Smooth muscle cell (in vitro differentiated cells): ENCODE results near the gene KRTAP4-8. TPM values are rescaled to one million over a fixed set of nuclear protein-coding genes. Genes with fewer than 3 reads are reported as not detected.
"Not testable (repeated sequence)": the region's sequence is repeated elsewhere in the genome, so short reads cannot be mapped to it uniquely, and the experiment has no call there.

Source experiments
- DNase-seq: peaks from one replicate; lab custom pipeline; 2025; ENCODE audit not compliant: unreplicated experiment; lab: John Stamatoyannopoulos, UW
- H2AFZ ChIP-seq: fragments of 200-600 bp; sonication (generic); 2 replicates; pipeline ENCODE4 v1.6.0; 2016; ENCODE audit warnings: antibody characterized with exemption, low read depth, mild to moderate bottlenecking
- H3F3A ChIP-seq: fragments of 200-600 bp; sonication (generic); 2 replicates; pipeline ENCODE4 v1.6.0; 2017; ENCODE audit warnings: antibody characterized with exemption, low read depth
- H3K27ac ChIP-seq: fragments of 200-600 bp; sonication (generic); 2 replicates; pipeline ENCODE4 v1.5.1; 2016; ENCODE audit warnings: low read depth, mild to moderate bottlenecking
- H3K27me3 ChIP-seq: fragments of 200-600 bp; sonication (generic); 2 replicates; pipeline ENCODE4 v1.6.1; 2016; ENCODE audit warnings: low read depth, mild to moderate bottlenecking
- H3K36me3 ChIP-seq: fragments of 200-600 bp; sonication (generic); 2 replicates; pipeline ENCODE4 v1.5.1; 2016; ENCODE audit warnings: low read depth
- H3K4me1 ChIP-seq: fragments of 200-600 bp; sonication (generic); 2 replicates; pipeline ENCODE4 v1.5.1; 2016; ENCODE audit warnings: low read depth
- H3K4me2 ChIP-seq: fragments of 200-600 bp; sonication (generic); 2 replicates; pipeline ENCODE4 v1.6.0; 2016; ENCODE audit warnings: mild to moderate bottlenecking
- H3K4me3 ChIP-seq: fragments of 200-600 bp; sonication (generic); 2 replicates; pipeline ENCODE4 v1.5.1; 2016; ENCODE audit warnings: mild to moderate bottlenecking
- H3K79me2 ChIP-seq: fragments of 200-600 bp; sonication (generic); 2 replicates; pipeline ENCODE4 v1.6.0; 2016; ENCODE audit warnings: low read depth, mild to moderate bottlenecking
- H3K9ac ChIP-seq: fragments of 200-600 bp; sonication (generic); 2 replicates; pipeline ENCODE4 v1.6.0; 2016; ENCODE audit warnings: low read depth
- H3K9me3 ChIP-seq: fragments of 200-600 bp; sonication (generic); replicated peaks from 2 replicates; pipeline ENCODE4 v1.5.1; 2016; ENCODE audit warnings: low read depth
- H4K20me1 ChIP-seq: fragments of 200-600 bp; sonication (generic); 2 replicates; pipeline ENCODE4 v1.6.0; 2016; ENCODE audit warnings: low read depth
- WGBS: methylation state at CpG from one replicate; pipeline ENCODE4 v1.1.7; 2016; ENCODE audit warnings: low lambda C conversion rate; 5-methylcytosine and 5-hydroxymethylcytosine counted together
- polyA plus RNA-seq: library from polyadenylated mRNA; unstranded; fragments of >200 nt; fragmentation: Nextera tagmentation; extraction: Ambion mirVana; gene quantifications from 2 replicates; pipeline ENCODE4 v1.2.1, GENCODE V29; 2016
- total RNA-seq: library from RNA; depleted of rRNA; stranded (reverse); fragments of >200 nt; gene quantifications from 2 replicates; pipeline ENCODE4 v1.2.3, GENCODE V29; 2014
- TF ChIP-seq, protein P1 (sequence below): fragments of 200-600 bp; sonication (generic); IDR thresholded peaks from 2 replicates; pipeline ENCODE4 v1.5.1; 2017; ENCODE audit warnings: borderline replicate concordance, mild to moderate bottlenecking, antibody characterized with exemption; ENCODE audit not compliant: insufficient read depth, poor library complexity, severe bottlenecking

KRTAP4-8 gene
- total and polyA plus RNA-seq, 2 experiments from 2014 or later: not detected

DNA sequence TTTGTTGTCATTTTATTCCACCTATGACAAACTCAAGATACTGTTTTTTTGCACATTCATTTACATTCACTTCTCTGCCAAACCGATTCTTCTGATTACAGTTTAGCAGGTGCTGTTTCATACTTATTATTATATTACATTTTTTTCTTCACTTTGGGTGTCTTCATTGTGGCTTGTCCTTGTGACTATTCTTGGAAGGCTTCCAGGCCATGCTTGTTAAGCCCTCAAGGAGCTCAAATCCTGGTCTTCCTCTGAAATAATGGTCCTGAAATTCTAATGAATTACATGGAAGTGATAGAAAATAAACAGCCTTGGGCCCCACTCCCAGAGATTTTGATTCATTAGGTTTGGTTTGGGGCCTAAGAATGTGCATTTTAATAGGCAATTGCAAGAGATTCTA is 33.6 kb downstream of the KRTAP4-8 start:
- H3K79me2 ChIP-seq: no peaks in the 10 kb centered on the region
- H3K4me3 ChIP-seq: no peak overlapping the region
- peaks cover 6% of the 10 kb centered on the region for H3K4me1 ChIP-seq
- no peak overlapping the region for H3K9ac ChIP-seq
- WGBS: 92% methylated on average over 1 of the region's 1 CpG
- H4K20me1 ChIP-seq: no peaks in the 10 kb centered on the region
- no peaks in the 10 kb centered on the region for H3K9me3 ChIP-seq
- H3F3A ChIP-seq: peaks cover 3% of the 10 kb centered on the region
- H2AFZ ChIP-seq: no peak overlapping the region
- TF ChIP-seq, protein P1, sequence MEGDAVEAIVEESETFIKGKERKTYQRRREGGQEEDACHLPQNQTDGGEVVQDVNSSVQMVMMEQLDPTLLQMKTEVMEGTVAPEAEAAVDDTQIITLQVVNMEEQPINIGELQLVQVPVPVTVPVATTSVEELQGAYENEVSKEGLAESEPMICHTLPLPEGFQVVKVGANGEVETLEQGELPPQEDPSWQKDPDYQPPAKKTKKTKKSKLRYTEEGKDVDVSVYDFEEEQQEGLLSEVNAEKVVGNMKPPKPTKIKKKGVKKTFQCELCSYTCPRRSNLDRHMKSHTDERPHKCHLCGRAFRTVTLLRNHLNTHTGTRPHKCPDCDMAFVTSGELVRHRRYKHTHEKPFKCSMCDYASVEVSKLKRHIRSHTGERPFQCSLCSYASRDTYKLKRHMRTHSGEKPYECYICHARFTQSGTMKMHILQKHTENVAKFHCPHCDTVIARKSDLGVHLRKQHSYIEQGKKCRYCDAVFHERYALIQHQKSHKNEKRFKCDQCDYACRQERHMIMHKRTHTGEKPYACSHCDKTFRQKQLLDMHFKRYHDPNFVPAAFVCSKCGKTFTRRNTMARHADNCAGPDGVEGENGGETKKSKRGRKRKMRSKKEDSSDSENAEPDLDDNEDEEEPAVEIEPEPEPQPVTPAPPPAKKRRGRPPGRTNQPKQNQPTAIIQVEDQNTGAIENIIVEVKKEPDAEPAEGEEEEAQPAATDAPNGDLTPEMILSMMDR: no peak
- H3K4me2 ChIP-seq: no peak overlapping the region
- H3K27me3 ChIP-seq: no peaks in the 10 kb centered on the region
- no peak for DNase-seq
- H3K36me3 ChIP-seq: no peaks in the 10 kb centered on the region
- no peak overlapping the region for H3K27ac ChIP-seq

DNA sequence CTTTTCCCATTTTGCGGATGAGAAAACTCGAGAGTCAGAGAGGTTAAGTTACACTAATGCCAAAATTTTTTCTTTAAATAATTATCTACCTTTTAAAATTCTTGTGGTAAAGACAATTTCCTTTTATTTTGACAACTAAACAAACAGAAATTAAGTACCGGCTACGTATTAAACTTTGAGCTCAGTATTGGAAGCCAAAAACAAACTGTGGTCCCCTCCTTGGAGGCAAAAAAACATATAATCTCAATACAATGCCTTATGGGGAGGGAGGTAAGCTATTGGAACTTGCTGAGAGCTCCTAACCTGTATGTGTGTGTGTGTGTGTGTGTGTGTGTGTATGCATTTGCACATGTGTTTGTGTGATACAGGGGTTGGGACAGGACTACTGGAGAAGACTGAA is 34.5 kb downstream of the KRTAP4-8 start:
- 83% methylated on average over 4 of the region's 4 CpGs for WGBS
- Histone ChIP-seq H3F3A (peaks cover 3% of the 10 kb centered on the region), H3K4me1 (peaks cover 6% of the 10 kb centered on the region), H3K36me3 (no peaks in the 10 kb centered on the region), H3K27me3 (no peaks in the 10 kb centered on the region), H3K9ac (no peak overlapping the region), H3K9me3 (no peaks in the 10 kb centered on the region), H3K79me2 (no peaks in the 10 kb centered on the region), H3K4me3 (no peak overlapping the region), H3K4me2 (no peak overlapping the region), H3K27ac (peak overlapping the region; percentile 89), H2AFZ (no peak overlapping the region), H4K20me1 (no peaks in the 10 kb centered on the region)
- TF ChIP-seq, protein P1: no peak
- no peak for DNase-seq

DNA sequence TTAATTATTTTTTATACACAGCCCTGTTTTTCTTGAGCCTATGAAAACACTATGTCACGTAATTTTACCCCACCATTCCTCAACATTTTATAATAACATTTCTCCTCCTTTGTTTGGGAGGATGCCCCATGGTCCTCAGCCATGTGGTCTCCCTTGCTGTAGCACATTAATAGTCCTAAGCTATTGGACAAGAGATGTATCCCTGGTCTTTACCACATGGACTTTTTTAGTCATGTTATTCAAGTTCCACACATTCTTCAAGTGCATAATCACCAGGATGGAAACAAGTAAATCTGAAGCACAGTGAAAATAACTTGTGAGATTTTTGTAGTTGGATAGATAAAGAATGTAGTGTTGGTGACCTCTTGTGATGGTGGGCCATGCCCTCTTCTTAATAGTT is 36.0 kb downstream of the KRTAP4-8 start:
- 72% methylated on average over 1 of the region's 1 CpG for WGBS
- Histone ChIP-seq H3K9me3 (no peaks in the 10 kb centered on the region), H3K4me2 (no peak overlapping the region), H3K79me2 (no peaks in the 10 kb centered on the region), H3K4me1 (peaks cover 6% of the 10 kb centered on the region), H4K20me1 (no peaks in the 10 kb centered on the region), H3K27me3 (no peaks in the 10 kb centered on the region), H3K4me3 (no peak overlapping the region), H3F3A (peaks cover 3% of the 10 kb centered on the region), H3K27ac (peak overlapping the region; percentile 89), H3K9ac (peak overlapping the region; percentile 61), H2AFZ (no peak overlapping the region), H3K36me3 (no peaks in the 10 kb centered on the region)
- TF ChIP-seq, protein P1: no peak
- no peak for DNase-seq

DNA sequence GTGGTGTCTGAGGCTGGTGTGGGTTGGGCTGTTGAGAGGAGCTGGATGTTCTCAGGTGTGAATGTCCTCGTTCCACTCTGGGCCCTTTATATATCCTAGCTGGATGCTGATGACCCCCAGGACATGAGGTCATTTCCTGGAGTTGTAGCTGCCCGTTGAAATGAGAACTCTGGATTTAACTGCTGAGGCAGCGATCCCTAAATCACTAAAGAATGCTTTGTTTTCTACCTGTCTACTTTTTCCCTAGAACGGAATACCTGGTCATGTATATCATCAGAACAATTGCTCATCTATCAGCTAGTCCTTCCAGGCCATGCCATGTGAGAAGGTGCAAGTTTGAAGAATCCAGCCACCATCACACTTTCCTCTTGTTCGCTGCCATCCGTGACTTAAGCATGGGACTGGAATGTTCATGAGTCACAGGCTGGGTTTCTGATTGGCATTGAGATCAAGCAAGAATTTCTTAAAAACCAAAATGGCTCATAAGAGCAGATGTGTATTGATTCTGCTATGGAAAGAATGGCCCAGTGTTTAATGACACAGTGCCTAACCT is 37.8 kb downstream of the KRTAP4-8 start, which contains the start of gene KRTAP2-3:
Gene KRTAP2-3 (minus strand): TSS at position 63 of the 553 bp plus-strand sequence. CDS start 64 bp downstream, outside the sequence.
- Histone ChIP-seq H3K9me3 (no peaks in the 10 kb centered on the region), H3K4me3 (no peak within 1 kb of the TSS), H3F3A (peaks cover 3% of the 10 kb centered on the region), H4K20me1 (no peaks in the 10 kb centered on the region), H3K79me2 (no peaks in the 10 kb centered on the region), H3K36me3 (no peaks in the 10 kb centered on the region), H3K9ac (peak within 1 kb of the TSS; percentile 61), H3K27ac (peak within 1 kb of the TSS; percentile 89), H3K4me1 (peaks cover 6% of the 10 kb centered on the region), H2AFZ (no peak within 1 kb of the TSS), H3K4me2 (peak within 1 kb of the TSS; percentile 60), H3K27me3 (no peaks in the 10 kb centered on the region)
- 30% methylated on average over 6 of the region's 6 CpGs for WGBS
- TF ChIP-seq, protein P1: no peak
- no peak for DNase-seq

DNA sequence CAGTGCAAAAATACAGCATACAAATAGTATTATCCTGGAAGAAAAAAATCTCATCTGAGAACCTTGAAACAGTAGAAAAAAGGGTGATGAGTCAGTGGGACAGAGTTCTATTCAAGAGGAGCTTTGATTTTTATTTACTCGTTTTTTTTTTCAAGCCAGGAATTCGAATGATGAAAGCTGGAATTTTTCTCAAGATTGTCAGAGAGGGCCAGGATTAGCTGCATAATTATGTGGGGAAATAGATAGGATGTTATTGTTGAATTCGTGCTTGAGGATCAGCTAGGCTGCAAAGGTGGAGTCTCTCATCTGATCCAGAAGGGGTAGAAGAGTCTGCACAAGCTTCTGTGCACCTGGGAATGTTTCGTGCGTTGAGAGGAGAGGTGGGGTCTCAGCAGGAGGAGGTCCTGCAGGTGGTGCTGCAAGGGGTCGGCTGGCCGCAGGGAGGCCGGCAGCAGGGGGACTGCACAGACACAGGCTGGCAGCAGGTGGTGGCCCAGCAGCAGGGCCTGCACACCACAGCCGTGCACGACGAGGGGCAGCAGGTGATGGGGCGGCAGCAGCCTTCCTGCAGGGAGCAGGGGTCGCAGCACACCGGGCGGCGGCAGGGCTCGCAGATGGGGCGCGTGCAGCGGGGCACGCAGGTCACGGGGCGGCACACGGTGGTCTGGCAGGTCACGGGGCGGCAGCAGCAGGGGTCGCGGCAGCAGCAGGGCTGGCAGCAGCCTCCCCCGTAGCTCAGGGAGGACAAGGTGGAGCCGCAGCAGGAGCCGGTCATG is 38.5 kb downstream of the KRTAP4-8 start:
- WGBS: 53% methylated on average over 11 of the region's 31 CpGs
- Histone ChIP-seq H3K4me2 (peak overlapping the region; percentile 60), H3K27ac (peak overlapping the region; percentile 89)
- H3K4me3 ChIP-seq, H3K79me2 ChIP-seq, H3K9me3 ChIP-seq, H4K20me1 ChIP-seq, H3K4me1 ChIP-seq, H3K36me3 ChIP-seq, H3F3A ChIP-seq, H3K27me3 ChIP-seq, H2AFZ ChIP-seq, H3K9ac ChIP-seq, DNase-seq: not testable (repeated sequence)
